Panc1 (cell line): ENCODE measurements around the gene GCN1. TPM values are rescaled to one million over a fixed set of nuclear protein-coding genes. Genes with fewer than 3 reads are reported as not detected.

Source experiments
- ATAC-seq: fragments of 200-7000 bp; cut with Tn5 transposase; 2 replicates; pipeline ENCODE4 v1.9.1; 2020; ENCODE audit warnings: mild to moderate bottlenecking, moderate library complexity
- BruUV-seq: library from RNA; stranded (reverse); fragments of 400-500 nt; replicated peaks from 2 replicates; lab custom pipeline; 2021; lab: Mats Ljungman, UMichigan
- CTCF ChIA-PET: fragments of 300-600 bp; sonication (Branson Sonifier 250); formaldehyde crosslinking; loops from one replicate; lab custom pipeline; 2022; ENCODE audit warnings: antibody characterized with exemption; lab: Charles Lee
- POLR2A ChIA-PET: fragments of 300-600 bp; sonication (Branson Sonifier 250); formaldehyde crosslinking; loops from one replicate; lab custom pipeline; 2022; ENCODE audit warnings: antibody characterized with exemption; lab: Charles Lee
- DNase-seq: peaks from one replicate; pipeline ENCODE4 v3.0.0-alpha.2; 2010; ENCODE audit warnings: low read depth, low spot score
- H3K27ac ChIP-seq: 2 replicates; pipeline ENCODE4 v1.5.1; 2011; ENCODE audit warnings: mild to moderate bottlenecking, low read length, inconsistent platforms
- H3K27me3 ChIP-seq: fragments of 200-500 bp; sonication (Bioruptor generic); 2 replicates; pipeline ENCODE4 v1.6.0; 2014; ENCODE audit warnings: low read length, inconsistent platforms; ENCODE audit not compliant: control insufficient read depth, insufficient read depth
- H3K36me3 ChIP-seq: fragments of 200-500 bp; sonication (Bioruptor generic); 2 replicates; pipeline ENCODE4 v1.5.1; 2014; ENCODE audit warnings: inconsistent platforms, mild to moderate bottlenecking, low read length, moderate library complexity; ENCODE audit not compliant: control insufficient read depth, insufficient read depth
- H3K4me1 ChIP-seq: 2 replicates; pipeline ENCODE4 v1.5.1; 2011; ENCODE audit warnings: inconsistent platforms, mild to moderate bottlenecking, low read length, moderate library complexity; ENCODE audit not compliant: control insufficient read depth, insufficient read depth
- H3K4me3 ChIP-seq, 2 experiments: 2 replicates each; pipeline ENCODE4 v1.5.1; 2011 to 2012; ENCODE audit warnings: low read depth in 2 of 2, low read length in 2 of 2, mild to moderate bottlenecking in 2 of 2, inconsistent platforms in 1 of 2, moderate library complexity in 1 of 2
- H3K9me3 ChIP-seq: fragments of 200-500 bp; sonication (Bioruptor generic); 2 replicates; pipeline ENCODE4 v1.5.1; 2014; ENCODE audit warnings: low read depth, mild to moderate bottlenecking, inconsistent platforms, low read length, moderate library complexity; ENCODE audit not compliant: control insufficient read depth, insufficient read depth
- POLR2AphosphoS5 ChIP-seq: IDR thresholded peaks from 2 replicates; pipeline ENCODE4 v1.6.1; 2012; ENCODE audit warnings: mild to moderate bottlenecking, low read depth, low read length, moderate library complexity
- SIN3A ChIP-seq: IDR thresholded peaks from 2 replicates; pipeline ENCODE4 v1.6.1; 2012; ENCODE audit warnings: low read depth, mild to moderate bottlenecking, low read length, moderate library complexity, borderline replicate concordance; ENCODE audit not compliant: insufficient read depth
- TCF7L2 ChIP-seq: IDR thresholded peaks from 2 replicates; pipeline ENCODE4 v1.6.1; 2011; ENCODE audit warnings: mild to moderate bottlenecking, low read depth, low read length, inconsistent platforms
- in situ Hi-C: cut with HindIII; loops from 2 replicates; pipeline ENCODE4 v1.10.0; 2016; ENCODE audit warnings: low sequenced_read_pairs, low pct_unique_long_range_greater_than_20kb
- intact Hi-C: fragments of 100-400 bp; cut with micrococcal nuclease; formaldehyde crosslinking; loops from one replicate; pipeline ENCODE4 v1.10.0; 2022; ENCODE audit not compliant: unreplicated experiment
- total RNA-seq: library from RNA; stranded (reverse); gene quantifications from one replicate; pipeline ENCODE4 v1.2.1, GENCODE V29; 2021; ENCODE audit not compliant: unreplicated experiment
- TF ChIP-seq, protein P1 (sequence below): fragments of 450-650 bp; IDR thresholded peaks from 2 replicates; pipeline ENCODE4 v1.5.1; 2017; ENCODE audit warnings: mild to moderate bottlenecking
- TF ChIP-seq, protein P2 (sequence below), 2 experiments: IDR thresholded peaks; 2 replicates each; pipeline ENCODE4 v1.6.1; 2011 to 2012; ENCODE audit warnings: low read depth in 2 of 2, control low read depth in 1 of 2, low read length in 1 of 2, mild to moderate bottlenecking in 1 of 2, moderate library complexity in 1 of 2; ENCODE audit not compliant: insufficient read depth in 1 of 2

Gene GCN1
- total RNA-seq, 1 experiment from 2014 or later: 175 TPM

DNA sequence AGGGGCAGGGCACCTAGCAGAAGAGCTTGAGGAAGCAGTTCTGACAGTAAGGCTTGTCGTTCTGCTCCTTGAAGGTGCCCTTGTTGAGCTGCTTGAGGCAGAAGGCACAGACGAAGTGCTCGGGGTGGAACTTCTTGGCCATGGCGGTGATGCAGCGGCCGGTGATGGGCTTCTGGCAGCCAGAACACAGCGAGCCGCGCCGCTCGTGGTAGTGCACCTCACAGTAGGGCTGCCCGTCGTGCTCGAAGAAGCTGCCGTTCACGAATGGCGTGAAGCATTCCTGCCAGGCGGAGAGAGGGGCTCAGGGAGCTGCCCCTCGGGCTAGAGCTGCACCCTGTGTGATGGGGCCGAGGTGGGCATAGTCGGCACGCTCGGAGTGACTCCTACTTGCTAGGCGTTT is 17.8 kb upstream of the GCN1 start:
- intact Hi-C loops: no loop called here
- no TSS peak for BruUV-seq
- DNase-seq (no peak), ATAC-seq (no peak)
- no peaks in the 10 kb centered on the region for H3K27me3 ChIP-seq
- H3K36me3 ChIP-seq: peaks cover 10% of the 10 kb centered on the region
- H3K9me3 ChIP-seq: no peaks in the 10 kb centered on the region
- ChIA-PET CTCF (no interaction called here), POLR2A (no interaction called here)
- in situ Hi-C loops: no loop called here
- H3K27ac ChIP-seq: peak overlapping the region; percentile 12; the same call in 1 of the 2 replicates
- peaks cover 33% of the 10 kb centered on the region for H3K4me1 ChIP-seq
- H3K4me3 ChIP-seq: no peak overlapping the region
- no peak for TF ChIP-seq TCF7L2
- peak; percentile 52 for TF ChIP-seq POLR2AphosphoS5

DNA sequence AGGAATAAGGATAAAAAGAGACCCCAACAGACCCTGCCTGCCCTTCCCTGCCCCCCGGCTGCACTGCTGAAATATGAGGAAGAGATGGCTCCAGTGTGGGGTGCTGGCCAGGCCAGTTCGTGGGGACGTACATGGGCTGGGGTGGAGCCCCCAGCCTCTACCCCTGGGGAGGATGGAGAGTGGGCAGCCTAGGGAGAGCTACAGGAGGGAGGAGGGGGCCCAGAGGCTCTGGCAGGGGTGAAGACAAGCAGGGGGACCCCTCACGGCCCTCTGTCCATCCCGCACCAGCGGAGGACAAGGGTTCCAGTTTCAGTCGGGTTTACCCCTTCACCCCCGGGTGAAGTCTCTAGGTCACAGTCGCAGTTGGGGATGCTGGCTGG is 17.4 kb upstream of the GCN1 start:
- ChIA-PET CTCF (no interaction called here), POLR2A (no interaction called here)
- Histone ChIP-seq H3K9me3 (no peaks in the 10 kb centered on the region), H3K27ac (peak overlapping the region; percentile 12; the same call in 1 of the 2 replicates), H3K36me3 (peaks cover 10% of the 10 kb centered on the region), H3K27me3 (no peaks in the 10 kb centered on the region), H3K4me1 (peaks cover 29% of the 10 kb centered on the region), H3K4me3 (no peak overlapping the region)
- in situ Hi-C loops: no loop called here
- ATAC-seq (no peak), DNase-seq (no peak)
- no peak for TF ChIP-seq SIN3A
- no peak for TF ChIP-seq TCF7L2
- TF ChIP-seq, protein P1, sequence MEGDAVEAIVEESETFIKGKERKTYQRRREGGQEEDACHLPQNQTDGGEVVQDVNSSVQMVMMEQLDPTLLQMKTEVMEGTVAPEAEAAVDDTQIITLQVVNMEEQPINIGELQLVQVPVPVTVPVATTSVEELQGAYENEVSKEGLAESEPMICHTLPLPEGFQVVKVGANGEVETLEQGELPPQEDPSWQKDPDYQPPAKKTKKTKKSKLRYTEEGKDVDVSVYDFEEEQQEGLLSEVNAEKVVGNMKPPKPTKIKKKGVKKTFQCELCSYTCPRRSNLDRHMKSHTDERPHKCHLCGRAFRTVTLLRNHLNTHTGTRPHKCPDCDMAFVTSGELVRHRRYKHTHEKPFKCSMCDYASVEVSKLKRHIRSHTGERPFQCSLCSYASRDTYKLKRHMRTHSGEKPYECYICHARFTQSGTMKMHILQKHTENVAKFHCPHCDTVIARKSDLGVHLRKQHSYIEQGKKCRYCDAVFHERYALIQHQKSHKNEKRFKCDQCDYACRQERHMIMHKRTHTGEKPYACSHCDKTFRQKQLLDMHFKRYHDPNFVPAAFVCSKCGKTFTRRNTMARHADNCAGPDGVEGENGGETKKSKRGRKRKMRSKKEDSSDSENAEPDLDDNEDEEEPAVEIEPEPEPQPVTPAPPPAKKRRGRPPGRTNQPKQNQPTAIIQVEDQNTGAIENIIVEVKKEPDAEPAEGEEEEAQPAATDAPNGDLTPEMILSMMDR: no peak
- no peak; the same call in none of the 2 replicates for TF ChIP-seq POLR2AphosphoS5
- TF ChIP-seq, protein P2, sequence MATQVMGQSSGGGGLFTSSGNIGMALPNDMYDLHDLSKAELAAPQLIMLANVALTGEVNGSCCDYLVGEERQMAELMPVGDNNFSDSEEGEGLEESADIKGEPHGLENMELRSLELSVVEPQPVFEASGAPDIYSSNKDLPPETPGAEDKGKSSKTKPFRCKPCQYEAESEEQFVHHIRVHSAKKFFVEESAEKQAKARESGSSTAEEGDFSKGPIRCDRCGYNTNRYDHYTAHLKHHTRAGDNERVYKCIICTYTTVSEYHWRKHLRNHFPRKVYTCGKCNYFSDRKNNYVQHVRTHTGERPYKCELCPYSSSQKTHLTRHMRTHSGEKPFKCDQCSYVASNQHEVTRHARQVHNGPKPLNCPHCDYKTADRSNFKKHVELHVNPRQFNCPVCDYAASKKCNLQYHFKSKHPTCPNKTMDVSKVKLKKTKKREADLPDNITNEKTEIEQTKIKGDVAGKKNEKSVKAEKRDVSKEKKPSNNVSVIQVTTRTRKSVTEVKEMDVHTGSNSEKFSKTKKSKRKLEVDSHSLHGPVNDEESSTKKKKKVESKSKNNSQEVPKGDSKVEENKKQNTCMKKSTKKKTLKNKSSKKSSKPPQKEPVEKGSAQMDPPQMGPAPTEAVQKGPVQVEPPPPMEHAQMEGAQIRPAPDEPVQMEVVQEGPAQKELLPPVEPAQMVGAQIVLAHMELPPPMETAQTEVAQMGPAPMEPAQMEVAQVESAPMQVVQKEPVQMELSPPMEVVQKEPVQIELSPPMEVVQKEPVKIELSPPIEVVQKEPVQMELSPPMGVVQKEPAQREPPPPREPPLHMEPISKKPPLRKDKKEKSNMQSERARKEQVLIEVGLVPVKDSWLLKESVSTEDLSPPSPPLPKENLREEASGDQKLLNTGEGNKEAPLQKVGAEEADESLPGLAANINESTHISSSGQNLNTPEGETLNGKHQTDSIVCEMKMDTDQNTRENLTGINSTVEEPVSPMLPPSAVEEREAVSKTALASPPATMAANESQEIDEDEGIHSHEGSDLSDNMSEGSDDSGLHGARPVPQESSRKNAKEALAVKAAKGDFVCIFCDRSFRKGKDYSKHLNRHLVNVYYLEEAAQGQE (IDR thresholded peaks at IDR 0.05; ENCODE audit: insufficient read depth in 1 of 2, low read depth in 2 of 2, low read length in 1 of 2): no peak
- intact Hi-C loops: no loop called here
- BruUV-seq: no TSS peak

DNA sequence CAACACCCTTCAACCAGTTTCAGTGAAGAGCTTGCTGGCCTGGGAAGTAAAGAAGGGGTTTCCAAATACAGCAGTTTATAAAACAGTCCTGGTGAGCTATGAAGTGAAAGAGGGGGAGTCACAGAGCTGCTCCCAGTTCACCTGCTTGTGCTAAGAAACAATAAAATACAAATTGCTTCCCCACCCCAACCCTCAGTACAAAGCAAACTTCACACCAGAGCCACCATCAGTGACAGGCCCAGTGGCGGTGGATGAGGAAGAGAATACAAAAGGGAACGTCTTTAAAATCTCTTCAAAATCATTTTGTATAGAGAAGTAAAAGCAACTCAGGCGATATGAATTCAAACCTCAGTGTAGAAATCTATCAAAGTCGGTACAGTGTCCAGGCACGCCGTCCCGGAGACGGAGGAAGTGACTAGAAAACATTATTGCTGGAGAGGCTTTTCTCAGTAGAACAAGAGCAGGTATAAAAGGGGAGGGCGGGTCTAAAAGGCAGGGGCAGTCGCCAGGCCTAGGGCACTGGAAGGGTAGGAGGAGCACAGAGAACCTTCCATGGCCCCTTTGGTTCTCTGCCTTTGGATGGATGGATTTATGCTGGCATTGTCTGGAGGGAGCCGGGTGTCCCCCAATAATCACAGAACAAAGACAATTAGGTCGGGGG is 16.9 kb upstream of the GCN1 start:
- Histone ChIP-seq H3K27ac (peak overlapping the region; percentile 54), H3K4me3 (no peak overlapping the region), H3K36me3 (peaks cover 10% of the 10 kb centered on the region), H3K27me3 (no peaks in the 10 kb centered on the region), H3K9me3 (no peaks in the 10 kb centered on the region), H3K4me1 (peaks cover 24% of the 10 kb centered on the region)
- no peak for DNase-seq
- ATAC-seq: no peak
- TF ChIP-seq SIN3A: no peak
- TF ChIP-seq, protein P2 (IDR thresholded peaks at IDR 0.05; ENCODE audit: insufficient read depth in 1 of 2, low read depth in 2 of 2, low read length in 1 of 2): no peak
- TF ChIP-seq POLR2AphosphoS5: peak; percentile 23; the same call in 1 of the 2 replicates
- TF ChIP-seq, protein P1: no peak
- intact Hi-C loops (no loop called here), in situ Hi-C loops (no loop called here)
- ChIA-PET POLR2A (interaction anchor here (1.1 kb wide), 1 partner anchor 80 kb away, joined by 4 read pairs; no protein-coding TSS in a partner anchor), CTCF (interaction anchor here (1.0 kb wide), 1 partner anchor 10 kb away, joined by 3 read pairs; the partner anchor contains the start of gene RPLP0)
- TSS peak; percentile 67 for BruUV-seq
